ENCODE data around the gene PTPRE. TPM values are rescaled to one million over a fixed set of nuclear protein-coding genes. Genes with fewer than 3 reads are reported as not detected.

The PTPRE gene
- total and polyA plus RNA-seq, 4 donors: 1.5 to 12.5 (median 3.7) TPM

DNA sequence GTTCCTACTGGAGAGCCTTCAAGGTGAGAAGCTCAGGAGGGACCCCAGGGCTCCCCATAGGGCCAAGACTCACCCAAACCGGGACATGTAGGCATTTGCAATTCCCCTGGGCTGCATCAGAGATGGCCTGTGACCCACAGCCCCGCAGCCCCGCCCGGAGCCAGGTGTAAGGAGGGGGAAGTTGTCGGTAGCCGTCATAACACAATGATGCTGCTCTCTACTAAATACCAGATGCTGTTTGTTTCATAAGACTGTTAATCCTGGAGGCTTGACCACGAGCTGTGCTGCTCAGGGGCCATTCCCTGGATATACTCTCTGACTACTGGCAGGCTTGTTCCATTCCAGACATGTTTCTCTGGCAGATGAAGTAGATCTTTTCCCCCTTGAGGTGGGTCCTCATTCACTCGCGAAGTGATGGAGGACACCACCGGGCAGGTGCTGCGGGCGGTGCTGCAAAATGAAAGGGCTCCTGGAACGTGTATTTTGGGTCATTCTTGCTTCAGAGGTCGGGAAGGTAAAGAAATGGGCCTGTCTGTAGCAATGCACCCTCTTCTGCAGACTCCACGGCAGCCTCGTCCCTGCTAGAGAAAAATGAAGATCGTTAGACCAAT, 158.2 kb downstream of the PTPRE start:
- peaks cover 0 to 7% (median 1%) of the 10 kb centered on the region in 4 donors for H3K4me1 ChIP-seq (ENCODE audit: control insufficient read depth in 4 of 4, insufficient read depth in 4 of 4, low read length in 3 of 4)
- H3K9me3 ChIP-seq (ENCODE audit: control insufficient read depth in 4 of 4, low read length in 3 of 4): no peaks in the 10 kb centered on the region
- 70% methylated on average over 17 of the region's 17 CpGs for WGBS
- H3K9ac ChIP-seq (ENCODE audit: low read depth in 1 of 2, low read length in 2 of 2): no peak overlapping the region
- no peak for DNase-seq (ENCODE audit: low spot score)
- H3K4me3 ChIP-seq (ENCODE audit: low read depth in 1 of 3, low read length in 3 of 3): no peak overlapping the region
- no peak for TF ChIP-seq NR2F2 (IDR thresholded peaks at IDR 0.05)
- H3K36me3 ChIP-seq (ENCODE audit: control insufficient read depth in 4 of 4, insufficient read depth in 3 of 4, low read depth in 1 of 4, low read length in 3 of 4): peaks cover 0 to 2% (median 0%) of the 10 kb centered on the region in 4 donors
- peak overlapping the region; percentile 7 to 25 for H3K27ac ChIP-seq (ENCODE audit: low read depth in 1 of 2, low read length in 2 of 2)
- H3K27me3 ChIP-seq (ENCODE audit: control insufficient read depth in 4 of 4, insufficient read depth in 4 of 4, low read length in 3 of 4): peaks cover 0 to 3% (median under 1%) of the 10 kb centered on the region in 4 donors

DNA sequence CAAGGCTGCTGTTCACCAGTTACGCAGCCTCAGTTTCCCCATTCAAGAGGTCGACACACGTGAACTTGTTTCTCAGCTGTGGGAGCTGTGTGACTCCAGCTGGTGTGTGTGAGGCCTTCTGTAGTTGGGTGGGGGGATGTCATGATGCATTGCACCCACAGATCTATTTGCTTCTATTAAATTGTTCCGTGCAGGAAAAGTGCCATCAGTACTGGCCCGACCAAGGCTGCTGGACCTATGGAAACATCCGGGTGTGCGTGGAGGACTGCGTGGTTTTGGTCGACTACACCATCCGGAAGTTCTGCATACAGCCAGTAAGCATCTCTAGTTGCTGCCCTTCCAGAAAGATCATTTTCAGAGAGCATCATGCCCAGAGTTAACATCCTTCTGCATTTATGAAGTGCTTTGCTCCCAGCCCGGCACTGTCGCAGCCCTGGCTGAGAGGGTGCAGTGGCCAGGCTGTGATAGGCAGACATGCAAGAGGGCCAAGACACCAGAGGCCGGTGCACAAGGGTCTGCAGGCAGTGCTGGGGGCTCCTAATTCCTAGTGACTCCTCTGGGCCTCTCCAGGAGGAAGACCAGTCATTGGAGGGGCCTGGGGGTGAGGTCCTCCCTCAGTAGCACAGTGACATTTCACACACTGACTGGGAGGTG, 159.1 kb downstream of the PTPRE start:
- DNase-seq (ENCODE audit: low spot score): no peak
- Histone ChIP-seq H3K4me1 (ENCODE audit: control insufficient read depth in 4 of 4, insufficient read depth in 4 of 4, low read length in 3 of 4) (peaks cover 0 to 7% (median 1%) of the 10 kb centered on the region in 4 donors), H3K27me3 (ENCODE audit: control insufficient read depth in 4 of 4, insufficient read depth in 4 of 4, low read length in 3 of 4) (peaks cover 0 to 3% (median 0%) of the 10 kb centered on the region in 4 donors), H3K4me3 (ENCODE audit: low read depth in 1 of 3, low read length in 3 of 3) (no peak overlapping the region), H3K9me3 (ENCODE audit: control insufficient read depth in 4 of 4, low read length in 3 of 4) (no peaks in the 10 kb centered on the region), H3K36me3 (ENCODE audit: control insufficient read depth in 4 of 4, insufficient read depth in 3 of 4, low read depth in 1 of 4, low read length in 3 of 4) (peaks cover 0 to 4% (median under 1%) of the 10 kb centered on the region in 4 donors), H3K9ac (ENCODE audit: low read depth in 1 of 2, low read length in 2 of 2) (no peak overlapping the region), H3K27ac (ENCODE audit: low read depth in 1 of 2, low read length in 2 of 2) (peak overlapping the region in 1 of 2 donors; percentile 25)
- TF ChIP-seq TAF1 (conservative IDR thresholded peaks at IDR 0.05): no peak
- no peak for TF ChIP-seq NR2F2 (IDR thresholded peaks at IDR 0.05)
- TF ChIP-seq YY1 (IDR thresholded peaks at IDR 0.05): no peak
- no peak for TF ChIP-seq FOXA2 (IDR thresholded peaks at IDR 0.05)
- TF ChIP-seq, protein P1, sequence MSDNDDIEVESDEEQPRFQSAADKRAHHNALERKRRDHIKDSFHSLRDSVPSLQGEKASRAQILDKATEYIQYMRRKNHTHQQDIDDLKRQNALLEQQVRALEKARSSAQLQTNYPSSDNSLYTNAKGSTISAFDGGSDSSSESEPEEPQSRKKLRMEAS (IDR thresholded peaks at IDR 0.05): no peak
- no peak for TF ChIP-seq HNF4G (IDR thresholded peaks at IDR 0.05)
- TF ChIP-seq SP1 (IDR thresholded peaks at IDR 0.05): no peak
- TF ChIP-seq JUND (IDR thresholded peaks at IDR 0.05): no peak
- no peak for TF ChIP-seq GABPA (IDR thresholded peaks at IDR 0.05 in 1 of 2, conservative IDR thresholded peaks at IDR 0.05 in 1 of 2)
- TF ChIP-seq FOXA1 (IDR thresholded peaks at IDR 0.05): no peak
- TF ChIP-seq, protein P2, sequence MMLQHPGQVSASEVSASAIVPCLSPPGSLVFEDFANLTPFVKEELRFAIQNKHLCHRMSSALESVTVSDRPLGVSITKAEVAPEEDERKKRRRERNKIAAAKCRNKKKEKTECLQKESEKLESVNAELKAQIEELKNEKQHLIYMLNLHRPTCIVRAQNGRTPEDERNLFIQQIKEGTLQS (IDR thresholded peaks at IDR 0.05): no peak
- TF ChIP-seq, protein P3, sequence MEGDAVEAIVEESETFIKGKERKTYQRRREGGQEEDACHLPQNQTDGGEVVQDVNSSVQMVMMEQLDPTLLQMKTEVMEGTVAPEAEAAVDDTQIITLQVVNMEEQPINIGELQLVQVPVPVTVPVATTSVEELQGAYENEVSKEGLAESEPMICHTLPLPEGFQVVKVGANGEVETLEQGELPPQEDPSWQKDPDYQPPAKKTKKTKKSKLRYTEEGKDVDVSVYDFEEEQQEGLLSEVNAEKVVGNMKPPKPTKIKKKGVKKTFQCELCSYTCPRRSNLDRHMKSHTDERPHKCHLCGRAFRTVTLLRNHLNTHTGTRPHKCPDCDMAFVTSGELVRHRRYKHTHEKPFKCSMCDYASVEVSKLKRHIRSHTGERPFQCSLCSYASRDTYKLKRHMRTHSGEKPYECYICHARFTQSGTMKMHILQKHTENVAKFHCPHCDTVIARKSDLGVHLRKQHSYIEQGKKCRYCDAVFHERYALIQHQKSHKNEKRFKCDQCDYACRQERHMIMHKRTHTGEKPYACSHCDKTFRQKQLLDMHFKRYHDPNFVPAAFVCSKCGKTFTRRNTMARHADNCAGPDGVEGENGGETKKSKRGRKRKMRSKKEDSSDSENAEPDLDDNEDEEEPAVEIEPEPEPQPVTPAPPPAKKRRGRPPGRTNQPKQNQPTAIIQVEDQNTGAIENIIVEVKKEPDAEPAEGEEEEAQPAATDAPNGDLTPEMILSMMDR (IDR thresholded peaks at IDR 0.05; ENCODE audit: low read depth, low read length, missing input control): no peak
- TF ChIP-seq RXRA (IDR thresholded peaks at IDR 0.05): no peak
- TF ChIP-seq, protein P4, sequence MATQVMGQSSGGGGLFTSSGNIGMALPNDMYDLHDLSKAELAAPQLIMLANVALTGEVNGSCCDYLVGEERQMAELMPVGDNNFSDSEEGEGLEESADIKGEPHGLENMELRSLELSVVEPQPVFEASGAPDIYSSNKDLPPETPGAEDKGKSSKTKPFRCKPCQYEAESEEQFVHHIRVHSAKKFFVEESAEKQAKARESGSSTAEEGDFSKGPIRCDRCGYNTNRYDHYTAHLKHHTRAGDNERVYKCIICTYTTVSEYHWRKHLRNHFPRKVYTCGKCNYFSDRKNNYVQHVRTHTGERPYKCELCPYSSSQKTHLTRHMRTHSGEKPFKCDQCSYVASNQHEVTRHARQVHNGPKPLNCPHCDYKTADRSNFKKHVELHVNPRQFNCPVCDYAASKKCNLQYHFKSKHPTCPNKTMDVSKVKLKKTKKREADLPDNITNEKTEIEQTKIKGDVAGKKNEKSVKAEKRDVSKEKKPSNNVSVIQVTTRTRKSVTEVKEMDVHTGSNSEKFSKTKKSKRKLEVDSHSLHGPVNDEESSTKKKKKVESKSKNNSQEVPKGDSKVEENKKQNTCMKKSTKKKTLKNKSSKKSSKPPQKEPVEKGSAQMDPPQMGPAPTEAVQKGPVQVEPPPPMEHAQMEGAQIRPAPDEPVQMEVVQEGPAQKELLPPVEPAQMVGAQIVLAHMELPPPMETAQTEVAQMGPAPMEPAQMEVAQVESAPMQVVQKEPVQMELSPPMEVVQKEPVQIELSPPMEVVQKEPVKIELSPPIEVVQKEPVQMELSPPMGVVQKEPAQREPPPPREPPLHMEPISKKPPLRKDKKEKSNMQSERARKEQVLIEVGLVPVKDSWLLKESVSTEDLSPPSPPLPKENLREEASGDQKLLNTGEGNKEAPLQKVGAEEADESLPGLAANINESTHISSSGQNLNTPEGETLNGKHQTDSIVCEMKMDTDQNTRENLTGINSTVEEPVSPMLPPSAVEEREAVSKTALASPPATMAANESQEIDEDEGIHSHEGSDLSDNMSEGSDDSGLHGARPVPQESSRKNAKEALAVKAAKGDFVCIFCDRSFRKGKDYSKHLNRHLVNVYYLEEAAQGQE (IDR thresholded peaks at IDR 0.05): no peak
- TF ChIP-seq EGR1 (IDR thresholded peaks at IDR 0.05; ENCODE audit: low read depth in 2 of 2): no peak
- 89% methylated on average over 13 of the region's 13 CpGs for WGBS

Measured in liver (tissue), 9 donors.